Chondrocyte (in vitro differentiated cells): ENCODE data around the gene ASTN2. TPM values are rescaled to one million over a fixed set of nuclear protein-coding genes. Genes with fewer than 3 reads are reported as not detected.
A peak's percentile ranks its signal among the peaks of the same experiment; 100 is the strongest.

Experiments
- DNase-seq: peaks from one replicate; pipeline ENCODE4 v3.0.0; 2021; ENCODE audit warnings: mixed read lengths, low spot score
- H3K27ac Mint-ChIP-seq: one replicate; pipeline ENCODE4 v1.8.0; 2021; ENCODE audit warnings: mild to moderate bottlenecking, moderate library complexity, mixed read lengths; ENCODE audit not compliant: unreplicated experiment
- H3K27me3 Mint-ChIP-seq: 2 replicates; pipeline ENCODE4 v1.8.0; 2021; ENCODE audit warnings: low read depth, mixed read lengths
- H3K36me3 Mint-ChIP-seq: 2 replicates; pipeline ENCODE4 v1.8.0; 2021; ENCODE audit warnings: low read depth, mixed read lengths
- H3K4me1 Mint-ChIP-seq: 2 replicates; pipeline ENCODE4 v1.8.0; 2021; ENCODE audit warnings: low read depth, mild to moderate bottlenecking, mixed read lengths
- H3K4me3 Mint-ChIP-seq: one replicate; pipeline ENCODE4 v1.8.0; 2021; ENCODE audit warnings: mild to moderate bottlenecking, moderate library complexity, mixed read lengths; ENCODE audit not compliant: unreplicated experiment
- H3K9me3 Mint-ChIP-seq: 2 replicates; pipeline ENCODE4 v1.8.0; 2021; ENCODE audit warnings: low read depth, mixed read lengths
- total RNA-seq: library from RNA; stranded (reverse); gene quantifications from 3 replicates; pipeline ENCODE4 v1.2.1, GENCODE V29; 2021
- TF ChIP-seq, protein P1 (sequence below): fragments of 200-600 bp; sonication (generic); IDR thresholded peaks from 2 replicates; pipeline ENCODE4 v1.5.0; 2021; ENCODE audit warnings: antibody characterized with exemption, mild to moderate bottlenecking, moderate library complexity

Gene ASTN2
- total RNA-seq, 1 donor from 2014 or later, result 3.6 TPM

DNA sequence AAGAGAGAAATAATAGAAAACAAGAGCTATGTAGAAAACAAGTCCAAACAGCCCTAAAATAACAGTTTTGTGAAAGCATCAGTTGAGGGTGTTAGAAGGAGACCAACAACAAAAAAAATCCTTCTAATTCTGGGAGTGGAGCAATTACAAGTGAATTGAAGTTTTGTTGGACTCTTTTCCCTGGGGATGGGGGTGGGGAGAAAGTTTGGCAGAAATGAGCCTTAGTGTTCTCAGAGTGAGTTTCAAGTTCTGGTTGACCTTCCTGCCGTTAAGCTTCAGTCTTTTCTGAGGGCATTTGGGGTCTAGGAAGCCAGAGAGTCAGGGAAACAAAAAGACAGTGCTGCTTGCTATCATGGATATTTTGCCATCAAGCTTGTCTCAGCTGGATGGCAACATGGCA lies 834.0 kb downstream of the ASTN2 start:
- no peak for DNase-seq
- H3K9me3 Mint-ChIP-seq, result peaks cover 2% of the 10 kb centered on the region
- H3K4me3 Mint-ChIP-seq, result no peak overlapping the region
- no peak overlapping the region for H3K27ac Mint-ChIP-seq
- H3K4me1 Mint-ChIP-seq, result peaks cover 4% of the 10 kb centered on the region
- H3K27me3 Mint-ChIP-seq, result no peaks in the 10 kb centered on the region
- TF ChIP-seq, protein P1, sequence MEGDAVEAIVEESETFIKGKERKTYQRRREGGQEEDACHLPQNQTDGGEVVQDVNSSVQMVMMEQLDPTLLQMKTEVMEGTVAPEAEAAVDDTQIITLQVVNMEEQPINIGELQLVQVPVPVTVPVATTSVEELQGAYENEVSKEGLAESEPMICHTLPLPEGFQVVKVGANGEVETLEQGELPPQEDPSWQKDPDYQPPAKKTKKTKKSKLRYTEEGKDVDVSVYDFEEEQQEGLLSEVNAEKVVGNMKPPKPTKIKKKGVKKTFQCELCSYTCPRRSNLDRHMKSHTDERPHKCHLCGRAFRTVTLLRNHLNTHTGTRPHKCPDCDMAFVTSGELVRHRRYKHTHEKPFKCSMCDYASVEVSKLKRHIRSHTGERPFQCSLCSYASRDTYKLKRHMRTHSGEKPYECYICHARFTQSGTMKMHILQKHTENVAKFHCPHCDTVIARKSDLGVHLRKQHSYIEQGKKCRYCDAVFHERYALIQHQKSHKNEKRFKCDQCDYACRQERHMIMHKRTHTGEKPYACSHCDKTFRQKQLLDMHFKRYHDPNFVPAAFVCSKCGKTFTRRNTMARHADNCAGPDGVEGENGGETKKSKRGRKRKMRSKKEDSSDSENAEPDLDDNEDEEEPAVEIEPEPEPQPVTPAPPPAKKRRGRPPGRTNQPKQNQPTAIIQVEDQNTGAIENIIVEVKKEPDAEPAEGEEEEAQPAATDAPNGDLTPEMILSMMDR, result no peak
- H3K36me3 Mint-ChIP-seq, result no peaks in the 10 kb centered on the region

DNA sequence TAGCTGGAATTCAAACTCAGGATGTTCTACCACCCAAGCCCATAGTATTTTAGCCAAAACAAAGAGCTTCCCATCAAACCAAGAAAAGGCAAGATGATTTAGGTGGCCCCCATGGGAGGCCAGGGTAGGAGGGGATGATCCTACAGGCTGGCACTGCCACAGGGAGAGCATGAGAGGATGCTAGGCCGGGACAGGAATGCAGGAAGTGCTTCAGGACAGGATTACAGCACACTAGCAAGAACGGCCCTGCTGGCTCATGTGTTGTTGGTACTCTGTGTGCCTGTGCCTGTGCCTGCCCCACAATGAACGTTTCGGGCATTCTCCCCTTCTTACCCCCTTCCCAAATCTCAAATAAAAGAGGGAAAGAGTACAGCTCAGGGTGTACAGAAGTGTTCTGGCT lies 838.5 kb downstream of the ASTN2 start:
- no peak for DNase-seq
- H3K36me3 Mint-ChIP-seq, result no peaks in the 10 kb centered on the region
- TF ChIP-seq, protein P1, result no peak
- no peaks in the 10 kb centered on the region for H3K27me3 Mint-ChIP-seq
- H3K4me1 Mint-ChIP-seq, result peaks cover 4% of the 10 kb centered on the region
- H3K9me3 Mint-ChIP-seq, result no peaks in the 10 kb centered on the region
- no peak overlapping the region for H3K27ac Mint-ChIP-seq
- no peak overlapping the region for H3K4me3 Mint-ChIP-seq

DNA sequence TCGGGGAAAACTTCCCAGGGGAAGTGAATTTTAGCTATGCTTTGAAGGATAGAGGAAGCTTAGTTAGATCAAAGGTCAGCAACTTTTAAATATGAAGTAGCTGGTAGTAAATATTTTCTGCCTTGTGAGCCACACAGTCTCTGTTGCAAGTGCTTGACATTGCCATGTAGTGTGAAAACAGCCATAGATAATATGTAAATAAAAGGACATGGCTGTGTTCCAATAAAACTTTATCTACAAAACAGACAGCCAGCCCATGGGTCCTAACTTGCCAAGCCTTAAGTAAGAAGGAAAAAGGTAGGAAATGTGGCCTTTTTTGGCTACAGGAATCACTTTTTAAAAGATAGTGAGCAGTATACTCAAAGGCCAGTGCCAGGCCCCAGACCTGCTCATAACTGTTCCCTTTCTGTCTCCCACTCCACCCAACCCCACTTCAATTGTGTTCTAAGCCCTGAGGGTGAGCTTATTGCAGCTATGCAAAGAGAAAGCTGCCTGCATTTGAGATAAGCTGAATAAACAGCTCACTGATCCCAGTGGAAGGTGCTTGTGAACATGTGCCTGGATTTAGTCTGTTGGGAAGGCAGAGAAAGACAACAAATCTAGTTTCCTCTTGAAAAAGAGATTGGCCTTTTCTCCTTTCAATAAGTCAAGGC lies 840.7 kb downstream of the ASTN2 start:
- Mint-ChIP-seq H3K36me3 (no peaks in the 10 kb centered on the region), H3K4me1 (peaks cover 4% of the 10 kb centered on the region), H3K9me3 (no peaks in the 10 kb centered on the region), H3K27me3 (no peaks in the 10 kb centered on the region), H3K4me3 (no peak overlapping the region), H3K27ac (no peak overlapping the region)
- no peak for DNase-seq
- TF ChIP-seq, protein P1, result no peak

DNA sequence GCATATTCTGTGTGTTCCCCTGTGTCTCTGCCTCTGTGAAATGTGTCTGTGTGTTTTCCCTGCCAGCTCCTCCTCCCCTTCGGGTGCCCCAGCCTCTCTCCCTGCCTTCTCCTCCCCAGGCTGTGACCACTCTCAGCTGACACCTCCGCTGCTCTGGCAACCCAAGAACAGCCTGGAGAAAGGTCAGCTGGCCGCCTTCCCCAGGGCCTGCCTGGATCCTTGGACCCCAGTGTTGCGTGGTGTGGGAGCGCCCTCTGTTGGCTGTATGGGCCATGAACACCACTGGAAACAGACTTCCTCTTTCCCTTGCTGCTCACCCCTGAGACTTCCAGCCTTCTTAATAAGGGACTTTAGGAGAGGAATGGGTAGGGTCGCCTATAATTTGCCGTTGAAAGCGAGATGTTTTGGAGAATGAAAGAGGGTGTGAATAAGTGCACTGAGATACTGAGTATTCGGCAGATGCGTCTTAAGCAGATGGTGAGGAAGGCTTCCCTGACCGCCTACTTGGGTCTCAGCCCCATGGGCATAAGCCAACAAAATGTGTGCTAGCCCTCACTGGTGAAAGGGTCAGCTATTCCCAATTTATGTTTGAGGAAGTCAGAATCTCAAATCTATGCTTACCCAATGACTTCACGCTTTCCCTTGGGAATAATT lies 842.6 kb downstream of the ASTN2 start:
- Mint-ChIP-seq H3K4me1 (peaks cover 8% of the 10 kb centered on the region), H3K4me3 (no peak overlapping the region), H3K27me3 (no peaks in the 10 kb centered on the region), H3K36me3 (no peaks in the 10 kb centered on the region), H3K9me3 (no peaks in the 10 kb centered on the region), H3K27ac (no peak overlapping the region)
- TF ChIP-seq, protein P1, result peak; percentile 98
- no peak for DNase-seq

DNA sequence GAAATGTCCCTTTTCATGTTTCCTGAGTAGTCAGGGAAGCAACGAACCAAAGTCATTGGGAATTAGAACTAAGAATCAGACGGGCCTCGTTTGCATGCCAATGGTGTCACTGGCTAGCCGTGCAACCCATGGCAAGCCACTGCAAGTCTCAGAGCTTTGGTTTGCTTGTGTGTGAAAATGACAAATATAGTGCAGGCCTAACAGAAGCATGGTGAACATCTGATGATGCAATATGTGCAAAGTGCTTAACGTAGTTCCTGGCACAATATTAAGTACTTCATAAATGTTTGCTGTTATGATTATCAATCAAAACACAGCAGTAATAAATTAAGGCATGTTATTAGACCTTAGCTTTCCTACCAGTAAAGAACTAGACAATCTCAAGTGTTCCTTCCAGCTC lies 845.7 kb downstream of the ASTN2 start:
- Mint-ChIP-seq H3K9me3 (peaks cover 5% of the 10 kb centered on the region), H3K27ac (no peak overlapping the region), H3K27me3 (no peaks in the 10 kb centered on the region), H3K4me1 (peaks cover 16% of the 10 kb centered on the region), H3K4me3 (no peak overlapping the region), H3K36me3 (no peaks in the 10 kb centered on the region)
- no peak for DNase-seq
- TF ChIP-seq, protein P1, result no peak
